Measurements from ENCODE around the gene TAS2R31.
"Not testable (repeated sequence)": the region's sequence is repeated elsewhere in the genome, so short reads cannot be mapped to it uniquely, and the experiment has no call there.

The TAS2R31 gene, protein sequence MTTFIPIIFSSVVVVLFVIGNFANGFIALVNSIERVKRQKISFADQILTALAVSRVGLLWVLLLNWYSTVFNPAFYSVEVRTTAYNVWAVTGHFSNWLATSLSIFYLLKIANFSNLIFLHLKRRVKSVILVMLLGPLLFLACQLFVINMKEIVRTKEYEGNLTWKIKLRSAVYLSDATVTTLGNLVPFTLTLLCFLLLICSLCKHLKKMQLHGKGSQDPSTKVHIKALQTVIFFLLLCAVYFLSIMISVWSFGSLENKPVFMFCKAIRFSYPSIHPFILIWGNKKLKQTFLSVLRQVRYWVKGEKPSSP

DNA sequence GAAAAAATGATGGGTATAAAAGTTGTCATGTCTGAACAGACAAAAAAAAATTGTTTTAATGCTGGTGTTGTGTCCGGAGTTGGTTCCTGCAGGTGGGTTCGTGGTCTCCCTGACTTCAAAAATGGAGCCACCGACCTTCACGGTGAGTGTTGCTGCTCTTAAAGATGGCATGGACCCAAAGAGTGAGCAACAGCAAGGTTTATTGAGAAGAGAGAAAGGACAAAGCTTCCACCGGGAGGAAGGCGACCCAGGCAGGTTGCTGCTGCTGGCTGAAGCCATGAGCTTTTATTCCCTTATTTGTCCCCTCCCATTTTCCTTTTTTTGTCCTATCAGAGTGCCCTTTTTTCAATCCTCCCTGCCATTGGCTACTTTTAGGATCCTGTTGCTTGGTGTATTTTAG, at the start of gene TAS2R31:
TSS of gene TAS2R31 (minus strand) at position 101 of the 400 bp plus-strand sequence. CDS start at position 29, 72 bp downstream.
- DNase-seq (ENCODE audit: low read depth), result no peak

DNA sequence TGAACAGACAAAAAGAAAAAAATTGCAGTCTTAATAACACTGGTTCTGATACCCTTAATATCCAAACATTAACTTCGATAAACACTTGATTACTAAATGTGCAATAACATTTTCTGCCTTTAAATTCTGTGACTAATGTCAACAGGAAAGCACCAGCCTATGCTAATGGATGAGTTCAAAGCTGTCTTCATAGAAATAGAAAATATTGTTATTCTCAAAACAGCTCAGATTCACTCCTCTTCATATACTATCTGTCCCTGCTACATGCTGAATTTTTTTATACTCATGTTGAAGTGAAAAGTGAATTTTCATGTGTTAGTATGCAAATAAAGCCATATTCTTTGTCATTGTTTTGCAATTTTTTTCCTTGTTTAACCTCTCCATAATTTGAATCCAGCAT, 47.0 kb upstream of the TAS2R31 start:
- no peak for DNase-seq (ENCODE audit: low read depth)

DNA sequence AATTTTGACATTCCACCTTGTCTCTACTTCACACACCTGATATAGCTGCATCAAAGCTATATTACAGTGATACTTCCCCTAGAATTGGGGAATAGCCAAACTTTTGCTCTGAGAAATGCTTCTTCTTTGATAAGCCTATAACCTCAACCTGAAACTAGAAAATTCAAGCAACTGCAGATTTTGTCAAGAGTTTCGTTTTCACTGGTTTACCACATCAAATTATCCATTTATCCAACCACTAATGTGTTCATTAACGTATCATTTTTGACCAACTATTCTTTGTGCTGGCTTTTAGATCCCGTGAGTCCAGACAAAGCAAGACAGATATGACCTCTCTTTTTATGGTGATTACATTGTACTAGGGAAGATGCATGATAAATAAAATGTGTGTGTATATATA, 44.4 kb upstream of the TAS2R31 start:
- no peak for DNase-seq (ENCODE audit: low read depth)

DNA sequence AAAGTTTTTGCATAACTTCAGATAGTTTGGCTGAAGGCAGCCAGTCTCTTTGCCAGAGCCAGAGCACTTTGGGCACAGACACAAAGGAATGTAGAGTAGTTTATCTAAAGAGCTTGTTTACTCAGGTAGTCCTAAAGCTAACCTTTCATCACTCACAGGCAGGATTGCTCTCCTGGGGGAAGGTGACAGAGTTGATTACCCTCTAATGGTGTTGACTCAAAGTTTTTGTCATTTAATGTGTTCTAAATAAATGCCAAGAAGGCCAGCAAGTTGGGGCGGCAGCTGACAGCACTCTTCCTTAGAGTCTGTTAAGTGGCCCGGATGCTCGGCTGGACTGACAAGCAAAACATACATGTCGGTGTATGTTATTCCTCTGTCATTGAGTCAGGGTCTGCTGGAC, 40.2 kb upstream of the TAS2R31 start:
- DNase-seq (ENCODE audit: low read depth), result no peak

DNA sequence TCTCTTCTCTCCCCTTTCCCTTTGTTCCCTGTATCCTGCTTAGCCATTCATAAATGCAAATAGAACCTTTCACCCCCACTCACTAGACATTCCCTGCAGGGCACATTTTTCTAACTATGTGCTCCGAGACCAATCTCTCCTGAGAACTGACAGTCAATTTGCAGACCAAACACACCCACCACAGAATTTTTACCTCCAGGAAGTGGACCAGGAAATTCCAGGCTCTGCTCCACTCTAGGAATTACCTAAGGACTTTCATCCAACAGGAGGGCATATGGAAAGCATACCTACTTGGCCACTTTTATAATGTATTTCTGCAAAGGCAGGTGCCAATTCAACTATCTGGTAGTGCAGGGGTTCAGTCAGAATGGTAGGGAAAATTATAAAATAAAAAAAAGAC, 39.8 kb upstream of the TAS2R31 start:
- no peak for DNase-seq (ENCODE audit: low read depth)

DNA sequence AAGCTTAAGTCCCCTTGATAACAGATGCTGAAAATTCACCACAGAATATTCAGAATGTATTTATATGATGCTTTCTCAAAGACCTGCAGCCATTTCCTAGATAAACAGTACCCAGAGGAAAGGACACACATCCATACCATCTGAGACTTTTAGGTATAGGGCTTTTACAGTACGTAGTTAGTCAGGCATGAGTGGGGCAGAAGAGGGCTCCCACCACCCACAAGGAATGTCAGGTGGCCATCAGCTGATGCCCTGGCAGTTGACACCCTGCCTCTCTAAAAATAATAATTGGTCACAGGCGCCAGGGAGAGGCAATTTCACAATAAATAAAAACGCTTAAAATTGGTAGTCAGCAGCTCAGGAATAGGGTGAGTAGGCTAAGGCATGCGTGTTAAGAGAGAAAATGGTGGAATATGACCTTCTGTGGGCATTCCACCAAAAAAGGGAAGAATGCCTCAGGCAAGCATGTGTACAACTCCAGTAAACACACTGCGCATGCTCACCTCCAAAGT, 38.7 kb upstream of the TAS2R31 start:
- no peak for DNase-seq (ENCODE audit: low read depth)

DNA sequence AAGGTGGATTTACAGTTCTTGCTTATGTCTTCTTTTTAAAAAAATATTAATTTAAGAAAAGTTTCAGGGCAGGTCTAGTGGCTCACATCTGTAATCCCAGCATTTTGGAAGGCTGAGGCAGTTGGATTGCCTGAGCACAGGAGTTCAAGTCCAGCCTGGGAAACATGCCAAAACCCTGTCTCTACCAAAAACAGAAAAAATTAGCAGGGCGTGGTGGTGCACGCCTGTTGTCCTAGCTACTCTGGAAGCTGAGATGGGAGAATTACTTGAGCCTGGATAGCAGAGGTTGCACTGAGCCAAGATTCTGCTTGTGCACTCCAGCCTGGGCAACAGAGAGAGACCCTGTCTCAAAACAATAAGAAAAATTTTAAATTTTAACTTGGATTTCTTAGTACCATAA, 36.3 kb upstream of the TAS2R31 start:
- no peak for DNase-seq (ENCODE audit: low read depth)

DNA sequence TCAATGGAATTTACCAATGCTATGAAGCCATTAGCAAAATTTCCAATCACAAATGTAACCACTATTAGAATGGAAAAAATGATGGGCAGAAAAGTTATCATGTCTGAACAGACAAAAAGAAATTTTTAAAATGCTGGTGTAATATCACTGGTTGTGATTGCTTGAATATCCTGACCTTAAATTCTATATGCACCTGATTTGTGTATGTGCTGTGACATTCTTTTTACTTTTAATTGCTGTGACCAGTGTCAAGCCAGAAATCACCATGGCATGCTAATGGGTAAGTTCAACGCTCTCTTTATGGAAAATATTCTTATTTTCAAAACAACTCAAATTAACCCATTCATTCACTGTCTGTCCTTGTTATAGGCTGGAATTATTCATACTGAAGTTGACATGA, 31.0 kb upstream of the TAS2R31 start, which contains the start of gene TAS2R46:
TSS of gene TAS2R46 (minus strand) at position 101 of the 400 bp plus-strand sequence. CDS start at position 101, 0 bp downstream.
- not testable (repeated sequence) for DNase-seq (ENCODE audit: low read depth)

DNA sequence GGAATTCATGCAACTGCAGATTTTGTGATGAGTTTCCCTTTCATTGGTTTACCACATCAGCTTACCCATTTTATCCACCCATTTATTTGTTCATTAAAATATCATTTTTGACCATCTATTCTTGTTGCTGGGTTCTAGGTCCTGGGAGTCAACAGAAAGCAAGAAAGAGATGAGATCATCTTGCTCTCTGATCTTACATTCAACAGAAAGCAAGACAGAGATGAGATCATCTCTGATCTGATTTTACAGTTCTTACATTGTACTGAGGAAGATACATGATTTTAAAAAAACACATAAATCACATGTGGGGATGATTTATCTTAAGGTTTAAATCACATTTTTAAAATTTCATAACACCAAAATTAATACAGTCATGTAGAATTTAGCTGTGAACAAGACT, 28.6 kb upstream of the TAS2R31 start:
- no peak for DNase-seq (ENCODE audit: low read depth)

DNA sequence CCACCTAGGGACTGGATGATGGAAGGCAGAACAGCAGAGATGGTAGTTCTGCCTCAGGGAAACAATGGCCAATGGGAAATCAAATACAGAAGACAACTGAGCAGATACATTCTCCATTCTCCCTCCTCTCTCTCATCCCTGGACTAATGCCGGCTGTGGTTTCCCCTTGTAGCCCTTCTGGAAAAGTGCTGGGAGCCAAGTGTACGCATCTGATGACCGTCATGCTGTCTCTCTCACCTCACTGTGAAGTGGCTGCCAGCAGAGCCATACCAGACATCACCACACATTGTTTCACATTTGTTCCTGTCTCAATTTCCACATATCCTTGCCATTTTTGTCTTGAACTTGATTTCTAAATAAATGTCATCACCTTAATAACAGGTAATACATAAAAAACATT, 27.8 kb upstream of the TAS2R31 start:
- DNase-seq (ENCODE audit: low read depth), result no peak

DNA sequence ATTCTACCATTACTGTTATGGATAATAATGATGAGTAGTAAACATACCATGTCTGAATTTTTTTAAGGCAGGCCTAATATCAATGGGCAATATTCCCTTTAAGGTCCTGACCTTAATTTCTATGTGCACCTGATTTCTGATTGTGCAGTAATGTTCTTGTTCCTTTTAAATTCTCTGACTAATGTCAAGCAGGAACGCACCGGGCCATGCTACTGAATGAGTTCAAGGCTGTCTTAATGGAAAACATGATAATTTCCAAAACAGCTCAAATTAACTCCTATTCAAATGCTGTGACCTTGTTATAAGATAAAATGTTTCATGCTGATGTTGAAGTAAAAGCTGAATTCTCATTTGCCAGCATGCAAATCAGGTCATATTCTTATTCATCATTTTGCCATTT, 24.1 kb upstream of the TAS2R31 start:
- no peak for DNase-seq (ENCODE audit: low read depth)

DNA sequence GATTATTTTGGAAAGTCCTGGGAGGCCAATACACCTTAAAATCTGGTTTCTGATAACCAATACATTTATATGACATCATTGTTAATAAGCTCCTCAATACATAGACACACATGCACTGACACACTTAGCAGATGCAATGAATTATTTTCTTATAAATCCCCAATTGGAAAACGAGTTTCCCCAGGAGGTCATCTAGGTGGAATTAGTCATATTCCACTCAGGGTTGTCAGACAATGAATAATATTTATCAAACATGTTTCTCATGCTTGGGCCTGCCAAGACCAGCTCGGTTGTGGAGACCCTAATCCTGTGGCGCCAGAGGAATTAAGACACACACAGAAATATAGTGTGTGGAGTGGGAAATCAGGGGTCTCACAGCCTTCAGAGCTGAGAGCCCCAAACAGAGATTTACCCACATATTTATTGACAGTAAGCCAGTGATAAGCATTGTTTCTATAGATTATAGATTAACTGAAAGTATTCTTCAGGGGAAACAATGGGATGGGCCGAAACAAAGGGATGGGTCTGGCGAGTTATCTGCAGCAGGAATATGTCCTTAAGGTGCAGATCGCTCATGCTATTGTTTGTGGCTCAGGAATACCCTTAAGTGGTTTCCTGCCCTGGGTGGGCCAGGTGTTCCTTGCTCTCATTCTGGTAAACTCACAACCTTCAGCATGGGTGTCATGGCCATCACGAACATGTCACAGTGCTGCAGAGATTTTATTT, 18.8 kb upstream of the TAS2R31 start:
- not testable (repeated sequence) for DNase-seq (ENCODE audit: low read depth)

DNA sequence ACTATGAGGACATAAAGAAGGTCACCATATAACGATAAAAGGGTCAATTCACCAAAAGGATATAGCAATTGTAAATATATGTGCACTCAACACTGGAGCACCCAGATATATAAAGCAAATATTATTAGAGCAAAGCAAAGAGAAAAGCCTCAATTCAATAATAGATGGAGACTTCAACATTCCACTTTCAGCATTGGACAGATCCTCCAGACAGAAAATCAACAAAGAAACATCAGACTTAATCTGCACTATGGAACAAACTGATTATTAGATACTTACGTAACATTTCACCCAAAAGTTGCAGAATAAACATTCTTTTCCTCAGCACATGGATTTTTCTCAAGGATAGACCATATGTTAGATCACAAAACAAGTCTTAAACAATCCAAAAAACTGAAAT, 10.2 kb upstream of the TAS2R31 start:
- not testable (repeated sequence) for DNase-seq (ENCODE audit: low read depth)

DNA sequence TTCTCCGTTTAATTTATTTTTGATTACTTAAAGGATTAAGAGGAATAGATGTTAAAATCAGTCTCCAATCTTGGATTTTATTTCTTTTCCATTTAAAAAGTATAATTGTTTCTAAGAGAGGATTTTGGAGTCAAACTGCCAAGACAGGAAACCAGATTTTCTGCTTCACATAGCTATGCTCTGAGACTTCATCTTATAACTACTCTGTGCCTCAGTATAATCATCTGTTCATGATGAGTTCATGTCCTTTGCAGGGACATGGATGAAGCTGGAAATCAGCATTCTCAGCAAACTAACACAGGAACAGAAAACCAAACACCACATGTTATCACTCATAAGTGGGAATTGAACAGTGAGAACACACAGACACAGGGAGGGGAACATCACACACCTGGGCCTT, 9.0 kb upstream of the TAS2R31 start:
- DNase-seq (ENCODE audit: low read depth), result no peak

DNA sequence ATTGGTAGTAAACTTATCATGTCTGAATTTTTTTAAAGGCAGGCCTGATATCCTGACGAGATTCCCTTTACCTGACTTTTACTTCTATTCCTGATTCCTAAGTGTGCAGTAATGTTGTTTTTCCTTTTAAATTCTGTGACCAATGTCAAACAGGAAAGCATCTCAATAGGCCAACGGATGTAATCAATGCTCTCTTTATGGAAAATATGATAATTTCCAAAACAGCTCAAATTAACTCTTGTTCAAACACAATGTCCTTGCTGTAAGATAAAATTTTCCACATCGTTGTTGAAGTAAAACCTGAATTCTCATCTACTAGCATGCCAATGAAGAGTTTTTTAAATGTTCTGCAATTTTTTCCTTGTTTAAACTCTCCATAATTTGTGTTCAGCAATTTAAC, 8.0 kb upstream of the TAS2R31 start:
- DNase-seq (ENCODE audit: low read depth), result no peak

DNA sequence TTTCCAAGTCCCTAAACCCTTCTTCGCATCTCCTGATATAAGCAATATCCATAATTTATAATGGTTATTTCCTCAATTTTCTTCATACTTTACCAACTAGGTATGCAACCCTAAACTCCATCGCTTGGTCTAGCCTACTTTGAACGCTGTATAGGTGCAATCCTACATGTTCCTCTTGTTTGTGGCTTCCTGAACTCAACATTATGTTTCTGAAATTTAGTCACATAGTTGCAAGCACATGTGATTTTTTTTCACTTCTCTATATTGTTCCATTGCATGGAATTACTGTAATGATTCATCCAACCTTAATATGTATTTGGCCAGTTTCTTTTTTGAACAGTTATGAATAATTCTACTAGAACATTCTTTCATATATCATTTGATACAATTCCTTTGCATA, 2.8 kb upstream of the TAS2R31 start:
- DNase-seq (ENCODE audit: low read depth), result not testable (repeated sequence)

DNA sequence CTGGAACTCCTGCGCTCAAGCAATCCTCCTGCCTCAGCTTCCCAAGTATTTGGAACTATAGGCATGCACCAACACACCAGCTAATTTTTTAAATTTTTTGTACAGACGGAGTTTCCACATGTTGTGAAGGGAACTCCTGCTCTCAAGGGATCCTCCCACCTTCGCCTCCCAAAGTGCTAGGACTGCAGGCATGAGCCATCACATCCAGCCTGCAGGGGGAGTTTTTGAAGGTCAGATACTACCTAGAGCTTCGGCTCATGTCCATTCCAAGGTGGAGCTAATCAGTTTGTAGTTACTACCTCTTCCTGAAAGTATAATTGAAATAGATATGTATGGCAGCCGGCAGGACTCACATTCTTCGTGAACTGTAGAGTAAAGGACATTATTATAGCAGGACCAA, 5.1 kb downstream of the TAS2R31 start:
- DNase-seq (ENCODE audit: low read depth), result no peak

DNA sequence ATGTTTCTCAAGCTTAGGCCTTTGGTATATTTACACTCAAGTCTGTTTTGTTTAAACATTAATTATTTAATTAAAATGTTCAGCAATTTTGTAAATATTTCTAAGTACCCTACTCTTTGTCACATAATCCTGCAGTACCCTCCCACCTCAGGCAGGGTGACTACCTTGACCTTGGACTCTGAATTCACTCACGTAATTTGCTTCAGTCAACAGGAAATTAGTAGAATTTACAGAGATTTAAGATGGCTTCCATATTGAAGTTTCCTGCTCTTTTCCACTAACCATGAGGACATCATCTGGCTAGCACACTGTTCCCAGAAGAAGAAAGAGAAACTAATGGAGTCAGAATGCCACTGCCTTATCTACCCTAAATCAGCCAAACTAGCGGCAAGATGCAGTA, 7.8 kb downstream of the TAS2R31 start:
- no peak for DNase-seq (ENCODE audit: low read depth)

DNA sequence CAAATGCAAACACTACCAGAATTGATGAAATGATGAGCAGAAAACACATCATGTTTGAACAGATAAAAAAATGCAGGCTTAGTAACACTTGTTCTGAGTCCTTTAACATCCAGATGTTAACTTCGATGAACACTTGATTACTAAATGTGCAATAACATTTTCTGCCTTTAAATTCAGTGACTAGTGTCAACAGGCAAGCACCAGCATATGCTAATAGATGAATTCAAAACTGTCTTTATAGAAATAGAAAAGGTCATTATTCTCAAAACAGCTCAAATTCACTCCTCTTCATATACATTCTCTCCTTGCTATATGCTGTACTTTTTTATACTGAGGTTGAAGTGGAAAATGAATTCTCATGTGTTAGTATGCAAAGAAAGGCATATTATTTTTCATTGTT, 8.7 kb downstream of the TAS2R31 start, which contains the start of gene TAS2R19:
TSS of gene TAS2R19 (minus strand) at position 101 of the 400 bp plus-strand sequence. CDS start at position 52, 49 bp downstream.
- no peak for DNase-seq (ENCODE audit: low read depth)

DNA sequence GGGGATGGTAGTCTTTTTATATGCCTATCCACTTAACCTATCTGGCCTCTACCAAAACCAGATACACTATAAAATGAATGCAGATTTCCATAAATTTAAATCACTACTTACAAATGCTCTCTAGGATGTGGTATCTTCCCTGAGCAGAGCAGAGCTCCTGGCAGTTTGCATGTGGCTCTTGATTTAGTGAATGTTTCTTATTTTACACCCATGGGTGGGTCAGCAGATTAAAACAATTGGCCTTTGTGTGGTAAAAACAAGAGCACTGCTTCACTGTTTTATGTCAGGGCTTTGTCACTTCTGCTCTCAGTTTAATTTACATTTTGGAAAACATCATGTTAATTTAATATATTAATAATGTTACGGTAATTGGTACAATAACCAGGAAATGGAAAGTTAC, 14.3 kb downstream of the TAS2R31 start:
- no peak for DNase-seq (ENCODE audit: low read depth)

DNA sequence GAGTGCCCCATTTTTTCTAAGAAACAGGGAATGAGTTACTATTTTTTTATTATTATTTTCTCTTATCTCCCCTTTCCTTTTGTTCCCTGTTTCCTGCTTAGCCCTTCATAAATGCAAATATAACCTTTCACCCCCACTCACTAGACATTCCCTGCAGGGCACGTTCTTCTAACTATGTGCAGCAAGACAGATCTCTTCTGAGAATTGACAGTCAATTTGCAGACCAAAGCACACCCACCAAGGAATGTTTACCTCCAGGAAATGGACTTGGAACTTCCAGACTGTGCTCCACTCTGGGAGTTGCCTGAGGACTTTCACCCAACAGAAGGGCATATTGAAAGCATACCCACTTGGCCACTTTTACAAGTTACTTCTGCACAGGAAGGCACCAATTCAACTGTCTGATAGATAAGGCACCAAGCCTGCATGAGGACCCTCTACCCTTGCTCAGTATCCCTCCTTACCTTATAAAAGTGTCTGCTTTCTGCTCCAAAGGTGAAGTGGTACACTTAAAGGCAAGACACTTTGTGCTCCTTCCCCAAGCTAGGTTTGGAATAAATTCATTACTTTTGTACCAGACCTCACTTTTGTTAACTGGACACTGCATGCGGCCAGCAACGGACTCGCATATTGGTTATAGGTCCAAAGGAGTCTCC, 15.3 kb downstream of the TAS2R31 start:
- DNase-seq (ENCODE audit: low read depth), result no peak

DNA sequence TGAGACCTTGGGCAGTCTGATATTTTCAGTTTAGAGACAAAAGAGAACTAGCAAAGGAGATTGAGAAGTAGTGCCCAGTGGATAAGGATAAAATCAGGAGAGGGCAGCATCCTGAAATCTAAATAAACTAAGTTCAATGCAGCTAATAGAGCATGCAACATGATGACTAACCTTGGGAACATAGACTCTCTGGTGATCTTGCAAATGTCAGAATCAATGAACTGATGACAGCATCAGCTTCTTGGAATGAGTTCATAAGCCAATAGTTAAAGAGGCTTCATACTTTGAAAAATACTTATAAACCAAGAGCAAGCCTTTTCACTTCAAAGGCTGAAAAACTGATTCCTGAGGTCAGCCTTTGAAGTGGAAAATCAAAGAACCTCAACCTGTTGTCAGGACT, 17.0 kb downstream of the TAS2R31 start:
- no peak for DNase-seq (ENCODE audit: low read depth)

DNA sequence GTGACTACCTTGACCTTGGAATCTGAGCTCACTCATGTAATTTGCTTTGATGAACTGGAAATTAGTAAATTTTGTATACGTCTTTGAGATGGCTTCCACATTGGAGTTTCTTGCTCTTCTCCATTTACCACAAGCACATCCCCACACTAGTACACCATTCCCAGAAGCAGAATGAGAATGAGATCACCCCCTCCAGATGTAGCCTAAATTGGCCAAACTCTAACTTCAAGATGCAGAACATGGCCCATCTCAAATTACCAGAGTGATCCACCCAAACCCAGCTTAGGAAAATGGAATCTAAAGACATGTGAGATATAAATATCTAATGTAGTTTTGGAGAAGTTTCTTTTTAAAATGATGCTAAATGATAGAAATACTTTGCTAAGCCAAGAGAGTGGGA, 23.6 kb downstream of the TAS2R31 start:
- no peak for DNase-seq (ENCODE audit: low read depth)
